Stimulated activated CD4-positive, alpha-beta T cell treated with anti-CD3 and anti-CD28 coated beads, Interleukin-4, amount 100 ng/mL, for 1 hour (primary cell): ENCODE data around the gene DHRS7B.
"Not testable (repeated sequence)": the region's sequence is repeated elsewhere in the genome, so short reads cannot be mapped to it uniquely, and the experiment has no call there.

ENCODE experiments used
- DNase-seq: peaks from one replicate; pipeline ENCODE4 v3.0.0-alpha.2; 2020

Gene DHRS7B

GRCh38 chr17:21185061-21185460, 58.3 kb downstream of the DHRS7B start:
- DNase-seq, result no peak

DNA sequence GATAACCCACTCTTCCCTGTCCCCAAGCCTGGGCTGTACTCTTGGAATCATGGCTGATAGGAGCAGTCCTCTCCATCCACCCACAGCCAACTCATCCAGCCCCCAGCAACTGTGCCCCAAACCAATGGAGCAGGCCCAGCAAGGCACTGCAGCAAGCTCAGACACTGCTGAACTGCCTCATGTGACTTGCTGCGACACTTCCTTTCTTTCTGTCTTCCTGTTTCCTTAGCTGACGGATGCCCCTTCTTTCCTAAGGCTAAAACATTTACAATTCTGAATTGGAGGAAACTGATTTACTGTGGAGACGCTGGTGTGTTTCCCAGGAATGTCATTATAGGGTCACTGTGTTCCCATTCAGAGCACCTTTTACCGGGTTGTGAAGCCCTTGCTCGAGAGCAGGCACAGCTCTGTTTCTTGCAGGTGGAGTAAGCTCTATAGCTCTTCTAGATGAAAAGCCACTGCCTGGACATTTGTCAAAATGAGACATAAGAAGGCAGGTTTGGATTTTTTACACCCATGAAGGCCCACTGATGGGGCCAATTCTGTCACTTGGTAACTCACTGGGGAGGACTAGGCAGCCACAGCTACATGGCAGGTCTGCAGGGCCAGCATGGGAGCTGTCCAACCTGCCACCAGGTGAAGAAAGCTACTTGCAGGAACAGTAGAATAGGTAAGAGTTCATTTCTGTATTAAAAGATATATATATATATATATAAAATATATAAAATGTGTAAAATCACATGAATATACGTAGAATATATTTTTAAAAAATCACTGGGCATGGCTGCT, 59.8 kb downstream of the DHRS7B start:
- no peak for DNase-seq

DNA sequence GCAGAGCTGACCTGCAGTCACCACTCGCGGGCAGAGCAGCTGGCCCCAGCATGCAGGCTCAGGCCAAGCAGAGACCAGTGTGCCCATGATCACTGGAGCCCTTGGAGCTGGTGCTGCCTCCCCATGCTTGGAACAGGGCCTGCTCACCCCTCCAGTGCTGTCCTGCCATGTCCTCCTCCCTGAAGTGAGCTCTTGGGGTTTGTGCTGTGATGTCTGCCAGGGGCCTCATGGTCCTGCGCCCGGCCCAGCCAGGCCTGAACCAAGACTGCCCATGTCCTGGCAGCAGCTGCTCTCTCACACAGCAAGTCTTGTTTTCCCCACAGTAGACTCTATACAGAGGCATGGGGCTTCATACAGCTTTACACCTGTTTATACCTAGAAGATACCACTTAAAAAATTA, 62.6 kb downstream of the DHRS7B start:
- no peak for DNase-seq

DNA sequence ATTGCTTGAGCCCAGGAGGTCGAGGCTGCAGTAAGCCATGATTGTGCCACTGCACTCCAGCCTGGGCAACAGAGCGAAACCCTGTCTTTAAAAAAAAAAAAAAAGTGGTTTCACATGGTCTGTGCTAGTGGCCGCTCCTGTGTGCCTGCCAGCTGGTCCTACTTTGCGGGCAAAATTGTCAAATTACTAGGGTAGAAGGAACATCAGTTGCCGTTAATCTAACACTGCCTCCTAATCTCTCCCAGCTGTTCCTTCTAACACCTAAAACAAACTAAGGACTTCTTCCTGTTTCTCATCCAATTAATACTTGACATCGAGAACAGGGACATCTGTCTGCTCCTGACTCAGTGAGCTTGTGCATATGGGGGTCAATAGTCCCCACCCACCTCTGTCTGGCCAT, 63.3 kb downstream of the DHRS7B start:
- no peak for DNase-seq

- DNase-seq, result no peak
Measured at GRCh38 chr17:21191698-21192097, 64.9 kb downstream of the DHRS7B start.

DNA sequence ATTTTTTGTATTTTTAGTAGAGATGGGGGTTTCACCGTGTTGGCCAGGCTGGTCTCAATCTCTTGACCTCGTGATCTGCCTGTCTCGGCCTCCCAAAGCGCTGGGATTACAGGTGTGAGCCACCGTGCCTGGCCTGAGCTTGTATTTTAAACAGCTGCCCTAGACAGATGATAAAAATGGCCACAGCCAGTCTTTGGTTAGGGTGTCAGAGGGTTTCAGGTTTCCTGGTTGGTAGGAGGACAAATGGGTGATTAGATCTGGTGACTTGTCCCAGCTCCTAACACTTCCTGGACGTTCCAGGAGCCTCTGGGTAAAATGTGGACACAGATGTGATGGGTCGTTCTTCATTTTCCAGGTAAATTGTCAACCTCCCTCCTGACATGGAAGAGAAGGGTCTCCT, 65.7 kb downstream of the DHRS7B start:
- not testable (repeated sequence) for DNase-seq

DNA sequence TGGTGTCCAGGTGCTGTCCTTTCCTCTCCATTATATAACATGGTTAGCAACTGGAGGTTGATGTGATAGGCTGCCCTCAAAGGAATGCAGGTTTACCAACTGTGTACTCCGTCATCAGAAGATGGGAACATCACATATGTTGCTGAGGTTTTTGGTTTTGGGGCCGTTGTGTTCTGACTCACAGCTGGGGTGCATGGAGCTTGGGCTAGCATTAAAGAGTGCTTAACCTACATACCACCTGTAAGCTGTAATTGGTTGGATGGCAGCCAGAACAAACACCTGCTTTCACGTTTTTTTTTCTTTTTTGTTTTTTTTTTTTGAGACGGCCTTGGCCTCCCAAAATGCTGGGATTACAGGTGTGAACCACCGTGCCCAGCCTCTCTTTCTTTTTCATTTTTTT, 66.3 kb downstream of the DHRS7B start:
- no peak for DNase-seq

DNA sequence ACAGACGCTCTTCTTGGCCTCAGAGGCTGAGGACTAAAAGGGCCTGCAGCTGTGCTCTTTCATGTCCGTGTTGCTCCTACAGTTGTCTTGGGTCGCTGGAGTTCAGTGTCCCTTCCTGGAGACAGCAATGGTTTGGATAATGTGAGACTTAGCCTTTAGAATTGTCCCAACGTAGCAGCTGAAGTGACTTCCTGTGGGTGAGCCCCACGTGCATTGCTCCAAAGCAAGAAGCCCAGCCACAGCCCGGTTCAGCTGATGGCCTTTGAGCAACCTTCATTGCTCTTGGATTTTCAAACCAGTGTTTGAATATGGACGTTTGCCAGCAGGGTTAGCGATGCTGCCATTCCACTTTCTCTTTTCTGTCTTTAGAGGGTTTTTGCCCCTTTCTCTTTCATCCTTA, 67.5 kb downstream of the DHRS7B start:
- no peak for DNase-seq

DNA sequence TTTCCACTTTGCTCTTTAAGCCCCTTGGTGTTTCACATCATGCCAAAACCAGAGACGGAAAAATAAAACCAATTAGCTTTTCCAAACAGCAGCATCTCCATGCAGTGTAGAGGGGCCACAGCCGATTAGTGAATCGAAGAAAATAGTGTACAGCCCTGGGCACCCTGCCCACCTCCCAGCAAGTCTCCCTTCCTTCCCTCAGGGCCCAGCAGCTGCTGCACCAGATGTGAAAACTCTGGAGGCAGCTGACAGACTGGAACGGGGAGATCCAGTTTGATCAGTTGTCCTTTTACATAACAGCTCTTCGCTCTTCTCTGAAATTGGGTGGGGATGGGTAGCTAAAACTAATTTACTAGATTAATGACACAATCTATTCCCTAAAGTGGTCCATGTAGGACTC, 67.9 kb downstream of the DHRS7B start:
- no peak for DNase-seq

DNA sequence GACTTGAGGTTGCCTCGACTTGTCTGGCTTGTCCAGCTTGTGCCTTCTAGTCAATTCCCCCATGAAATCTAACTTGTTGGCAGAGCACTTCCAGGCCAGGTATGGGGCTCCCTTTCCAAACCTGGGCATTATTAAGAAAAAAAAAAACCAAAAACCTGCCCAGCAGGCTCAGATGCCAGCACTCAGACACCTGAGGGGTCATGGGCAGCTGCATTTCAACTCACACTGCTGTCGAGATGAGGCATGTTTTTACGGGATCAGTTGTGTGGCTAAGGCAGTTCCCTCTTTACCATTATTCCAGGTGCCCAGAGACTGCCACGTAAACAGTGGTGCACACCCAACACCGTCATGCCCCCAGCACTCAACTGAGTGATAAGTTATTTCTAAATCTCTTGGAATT, 69.4 kb downstream of the DHRS7B start:
- no peak for DNase-seq

DNA sequence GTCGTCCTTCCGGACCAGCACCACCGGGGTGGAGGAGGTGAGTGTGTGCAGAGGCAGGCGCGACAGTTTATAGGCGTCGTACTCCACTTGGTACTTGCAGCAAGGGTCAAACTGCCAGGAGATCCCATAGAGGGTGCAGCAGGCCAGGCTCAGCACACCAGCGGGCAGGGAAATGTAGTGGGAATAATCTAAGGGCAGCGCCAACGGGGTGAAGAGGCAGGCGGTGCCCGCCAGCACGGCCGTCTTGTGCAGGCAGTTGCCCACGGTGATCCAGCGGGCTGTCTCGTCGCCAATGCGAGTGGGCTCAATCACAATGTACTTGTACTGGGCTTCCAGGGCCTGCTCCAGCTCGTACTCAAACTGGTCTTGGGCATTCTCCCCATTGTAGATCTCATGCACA, 71.6 kb downstream of the DHRS7B start:
- DNase-seq, result no peak

- DNase-seq, result no peak
Measured at GRCh38 chr17:21199311-21199710, 72.5 kb downstream of the DHRS7B start.

DNA sequence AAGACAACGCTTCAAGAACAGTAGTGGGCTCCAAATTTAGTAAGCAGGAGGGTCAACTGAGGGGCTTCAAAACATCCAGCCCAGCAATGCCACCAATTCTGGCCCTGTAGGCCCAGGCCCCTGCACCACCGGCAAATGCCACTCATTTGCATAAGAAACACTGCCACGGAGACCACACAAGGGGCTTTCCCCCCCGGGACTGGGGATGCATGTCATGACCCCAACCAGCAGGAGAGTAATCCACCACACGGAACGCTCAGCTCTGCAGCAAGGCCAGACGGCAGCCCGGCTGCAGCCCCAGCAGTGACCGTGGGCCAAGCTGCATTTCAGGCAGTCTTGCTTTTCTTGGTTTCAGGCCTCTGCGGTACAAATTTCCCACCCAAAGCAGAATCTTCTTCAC, 73.1 kb downstream of the DHRS7B start:
- DNase-seq, result no peak

DNA sequence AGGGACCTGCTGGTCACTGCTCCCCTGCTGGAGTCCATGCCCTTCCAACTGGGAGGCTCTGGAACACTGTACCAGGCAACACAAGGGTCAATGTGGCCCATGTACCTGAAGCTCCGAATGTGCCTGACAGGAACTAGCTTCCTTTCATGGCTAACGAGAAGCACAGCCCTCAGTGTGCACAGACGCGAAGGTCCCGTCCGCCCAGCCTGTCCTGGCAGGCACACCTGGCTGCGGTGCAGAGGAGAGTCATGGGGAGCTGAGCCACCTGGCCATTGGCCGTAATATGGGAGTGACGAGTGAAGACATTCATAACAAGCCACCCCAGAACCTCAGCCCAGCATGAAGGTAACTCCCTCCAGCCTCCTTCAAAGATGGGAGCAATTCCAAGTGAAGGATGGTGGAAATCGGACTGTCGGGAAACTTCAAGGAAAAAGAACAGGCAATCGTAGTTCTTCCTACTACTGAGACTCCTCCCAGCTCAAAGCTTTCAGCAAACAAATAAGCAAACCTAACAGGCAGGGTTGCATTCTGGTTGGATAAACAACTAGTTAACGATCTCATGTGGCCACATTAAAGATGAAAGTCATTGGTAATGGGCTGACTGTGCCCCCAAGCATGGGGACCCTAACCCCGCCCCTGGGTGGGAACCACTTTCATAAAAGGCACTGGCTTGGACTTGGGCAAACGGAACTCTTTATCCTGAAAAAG, 74.0 kb downstream of the DHRS7B start:
- no peak for DNase-seq

GRCh38 chr17:21201298-21201595, 74.5 kb downstream of the DHRS7B start:
- DNase-seq, result no peak

GRCh38 chr17:21201874-21202273, 75.1 kb downstream of the DHRS7B start:
- DNase-seq, result no peak

DNA sequence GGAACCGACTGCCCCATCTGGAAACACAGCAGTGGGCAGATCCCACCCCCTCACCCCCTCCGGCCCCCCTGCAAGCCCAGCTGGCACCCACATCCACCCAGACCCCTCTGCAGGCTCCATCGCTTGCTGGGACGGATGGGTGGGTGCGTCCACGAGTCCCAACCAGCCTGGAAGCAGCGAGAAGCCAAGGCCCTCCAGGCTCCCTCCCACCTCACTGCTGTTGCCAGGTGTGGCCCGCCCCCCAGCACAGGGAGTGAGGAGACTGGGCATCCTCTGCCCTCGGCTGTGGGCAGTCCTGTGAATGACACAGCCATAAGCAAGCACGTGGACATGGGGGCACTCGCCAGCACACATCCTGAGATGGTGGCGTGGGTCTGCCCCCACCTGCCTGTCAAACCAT, 75.7 kb downstream of the DHRS7B start:
- DNase-seq, result no peak

GRCh38 chr17:21204935-21205334, 78.2 kb downstream of the DHRS7B start:
- no peak for DNase-seq

GRCh38 chr17:21208352-21208751, 81.6 kb downstream of the DHRS7B start:
- no peak for DNase-seq

GRCh38 chr17:21209511-21210175, 82.9 kb downstream of the DHRS7B start:
- no peak for DNase-seq

DNA sequence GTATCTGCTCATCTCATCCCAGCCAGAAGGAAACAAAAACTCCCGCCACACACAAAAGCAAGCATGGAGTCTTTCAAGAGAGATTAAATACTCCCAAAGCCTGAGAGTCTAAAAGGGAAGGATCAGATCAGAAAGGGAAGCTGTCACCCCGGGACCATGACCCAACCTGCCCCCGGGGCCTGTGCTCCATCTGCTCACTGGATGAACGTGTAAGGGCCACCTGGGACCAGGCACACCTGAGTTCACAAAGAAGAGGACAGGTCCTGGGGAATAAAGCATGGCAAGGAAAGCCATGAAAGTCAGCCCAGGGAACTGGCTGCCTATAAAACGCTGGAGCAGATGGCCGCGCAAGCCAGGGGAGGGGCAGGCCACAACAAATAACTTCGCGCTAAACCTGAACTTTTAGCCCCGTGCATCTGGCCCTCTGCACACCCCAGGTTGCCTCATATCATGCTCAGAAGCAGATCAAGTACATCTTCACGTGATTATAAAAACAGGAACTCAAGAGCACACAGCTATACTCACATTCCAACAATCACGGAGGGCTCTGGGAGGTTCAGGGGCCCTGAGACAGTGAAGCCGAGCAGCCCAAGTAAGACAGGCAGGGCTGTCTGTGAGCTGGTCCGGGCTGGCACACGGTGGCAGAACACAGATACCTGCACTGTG, 83.8 kb downstream of the DHRS7B start:
- DNase-seq, result no peak

GRCh38 chr17:21211825-21212479, 85.2 kb downstream of the DHRS7B start:
- no peak for DNase-seq
